K562 (cell line): Measurements from ENCODE around the gene GLI1. TPM values are rescaled to one million over a fixed set of nuclear protein-coding genes. Genes with fewer than 3 reads are reported as not detected.

ENCODE experiments used
- ATAC-seq: fragments of 200-7000 bp; cut with Tn5 transposase; 3 replicates; pipeline ENCODE4 v1.9.1; 2020; ENCODE audit warnings: moderate library complexity
- BruUV-seq: library from RNA; stranded (reverse); fragments of 400-500 nt; replicated peaks from 2 replicates; lab custom pipeline; 2021; lab: Mats Ljungman, UMichigan
- CTCF ChIA-PET: fragments of 300-600 bp; formaldehyde crosslinking; extraction: SDS; loops from one replicate; lab custom pipeline; 2021; ENCODE audit warnings: low intra/inter-chr PET ratio; lab: Yijun Ruan, JAX
- POLR2A ChIA-PET: fragments of 300-600, 350-650 bp; sonication (Branson Sonifier 250); formaldehyde crosslinking; extraction: SDS; loops from one replicate; lab custom pipeline; 2021; ENCODE audit warnings: antibody characterized with exemption, inconsistent platforms; lab: Yijun Ruan, JAX
- DNase-seq, 4 experiments: peaks; one replicate each; pipeline versions ENCODE4 v3.0.0 to v3.0.0-alpha.2; 2011 to 2018; ENCODE audit warnings: low spot score in 3 of 4, mixed read lengths in 3 of 4; ENCODE audit errors: extremely low read depth in 1 of 4
- FAIRE-seq: peaks from 2 replicates; lab custom pipeline; 2011; peaks lifted over from hg19 to GRCh38; lab: Jason Lieb, UNC
- H2AFZ ChIP-seq: 2 replicates; pipeline ENCODE4 v1.6.0; 2011; ENCODE audit warnings: low read depth, low read length, control low read depth, inconsistent platforms
- H3K27ac ChIP-seq: fragments of 200-600 bp; 3 replicates; pipeline ENCODE4 v1.8.0; 2011; ENCODE audit warnings: low read depth, mild to moderate bottlenecking, control low read depth, inconsistent platforms, low read length, moderate library complexity, mixed read lengths; ENCODE audit errors: extremely low read depth
- H3K27me3 ChIP-seq, 2 experiments: fragments of 300-600 bp in 1 of 2; 2 replicates in 1 of 2; 3 replicates in 1 of 2; pipeline versions ENCODE4 v1.6.0 to v1.8.0; 2011; ENCODE audit warnings: inconsistent platforms in 2 of 2, low read length in 2 of 2, mild to moderate bottlenecking in 1 of 2, mixed read lengths in 1 of 2, moderate library complexity in 1 of 2; ENCODE audit not compliant: control insufficient read depth in 2 of 2, insufficient read depth in 2 of 2
- H3K36me3 ChIP-seq: fragments of 300-600 bp; 3 replicates; pipeline ENCODE4 v1.8.0; 2011; ENCODE audit warnings: mild to moderate bottlenecking, low read length, inconsistent platforms; ENCODE audit not compliant: control insufficient read depth, insufficient read depth
- H3K4me1 ChIP-seq, 2 experiments: fragments of 200-600 bp in 1 of 2; replicated peaks in 1 of 2; 2 replicates in 1 of 2; 3 replicates in 1 of 2; pipeline versions ENCODE4 v1.5.1 to v1.8.0; 2011; ENCODE audit warnings: inconsistent platforms in 2 of 2, low read length in 2 of 2, mild to moderate bottlenecking in 1 of 2, mixed read lengths in 1 of 2, moderate library complexity in 1 of 2; ENCODE audit not compliant: control insufficient read depth in 2 of 2, insufficient read depth in 2 of 2
- H3K4me2 ChIP-seq: 2 replicates; pipeline ENCODE4 v1.6.1; 2011; ENCODE audit warnings: low read length, control low read depth, inconsistent platforms, mixed read lengths; ENCODE audit not compliant: insufficient read depth
- H3K4me3 ChIP-seq: fragments of 200-600 bp; sonication (generic), shearing (Covaris generic); 2 replicates; pipeline ENCODE4 v1.5.1; 2016; ENCODE audit warnings: control low read depth, inconsistent platforms
- H3K79me2 ChIP-seq: fragments of 200-600 bp; 3 replicates; pipeline ENCODE4 v1.8.0; 2011; ENCODE audit warnings: low read length, inconsistent platforms; ENCODE audit not compliant: control insufficient read depth, insufficient read depth
- H3K9ac ChIP-seq, 2 experiments: 2 replicates each; pipeline versions ENCODE4 v1.6.0 to v1.6.1; 2011; ENCODE audit warnings: low read depth in 2 of 2, low read length in 2 of 2, control low read depth in 1 of 2, inconsistent platforms in 1 of 2, mild to moderate bottlenecking in 1 of 2, mixed read lengths in 1 of 2; ENCODE audit not compliant: insufficient read depth in 1 of 2
- H3K9me1 ChIP-seq: one replicate; pipeline ENCODE4 v1.6.0; 2011; ENCODE audit warnings: inconsistent platforms, mild to moderate bottlenecking, low read length, moderate library complexity; ENCODE audit not compliant: control insufficient read depth, insufficient read depth
- H3K9me3 ChIP-seq: replicated peaks from 2 replicates; pipeline ENCODE4 v1.5.1; 2011; ENCODE audit warnings: low read depth, low read length, inconsistent platforms; ENCODE audit not compliant: control insufficient read depth, insufficient read depth
- H4K20me1 ChIP-seq: replicated peaks from 2 replicates; pipeline ENCODE4 v1.6.1; 2011; ENCODE audit warnings: low read length, inconsistent platforms, mixed read lengths; ENCODE audit not compliant: control insufficient read depth, insufficient read depth
- CBFB ChIP-seq: sonication (generic); formaldehyde crosslinking; IDR thresholded peaks from 2 replicates; pipeline ENCODE4 v1.4.0; 2020; ENCODE audit warnings: mild to moderate bottlenecking, missing genetic modification reagents
- CBX8 ChIP-seq: fragments of 200-600 bp; sonication (generic); IDR thresholded peaks from 2 replicates; pipeline ENCODE4 v1.6.1; 2012; ENCODE audit warnings: borderline replicate concordance, mixed run types, low read depth, mild to moderate bottlenecking, moderate library complexity, mixed read lengths, low read length, control low read depth, inconsistent platforms; ENCODE audit not compliant: poor library complexity, severe bottlenecking; ENCODE audit errors: extremely low read depth
- PHTF2 ChIP-seq: fragments of 250-450 bp; sonication (Bioruptor Pico); IDR thresholded peaks from 2 replicates; pipeline ENCODE4 v1.5.0; 2021; ENCODE audit warnings: mild to moderate bottlenecking
- SRSF9 ChIP-seq: fragments of 200-400 bp; formaldehyde crosslinking; IDR thresholded peaks from 2 replicates; pipeline ENCODE4 v1.6.1; 2017; ENCODE audit warnings: low read depth, low read length, borderline replicate concordance
- ZBED1 ChIP-seq: IDR thresholded peaks from 2 replicates; pipeline ENCODE4 v1.6.1; 2014
- ZNF23 ChIP-seq: fragments of 250-450 bp; sonication (Bioruptor Pico); IDR thresholded peaks from 2 replicates; pipeline ENCODE4 v1.4.0; 2020; ENCODE audit warnings: mild to moderate bottlenecking
- ZNF644 ChIP-seq: fragments of 200-800 bp; sonication (Bioruptor generic); IDR thresholded peaks from 2 replicates; pipeline ENCODE4 v1.6.1; 2016; ENCODE audit warnings: low read depth, missing genetic modification characterization, missing compliant biosample characterization
- WGBS: fragments of 100-300 bp; shearing (Covaris generic); methylation state at CpG from one replicate; pipeline ENCODE4 v1.1.6; 2016; ENCODE audit warnings: low coverage, mixed read lengths; ENCODE audit not compliant: insufficient coverage; ENCODE audit errors: missing lambda C conversion rate; 5-methylcytosine and 5-hydroxymethylcytosine counted together
- in situ Hi-C: fragments of 300-500 bp; cut with MboI; formaldehyde crosslinking; loops from 4 replicates; pipeline ENCODE4 v1.15.0; 2018; ENCODE audit warnings: inconsistent platforms, mixed read lengths
- intact Hi-C: fragments of 100-400 bp; cut with micrococcal nuclease; formaldehyde crosslinking; loops from 2 replicates; pipeline ENCODE4 v1.14.2; 2022
- polyA plus RNA-seq, 8 experiments: library from polyadenylated mRNA; depleted of rRNA in 4 of 8; stranded (reverse) in 5 of 8; unstranded in 3 of 8; fragments of >200 nt; fragmentation: Nextera tagmentation in 2 of 8; fragmentation: Illumina TruSeq in 1 of 8; extraction: Ambion mirVana in 2 of 8; extraction: Trizol in 1 of 8; gene quantifications; 2 replicates each; pipeline versions ENCODE4 v1.2.1 to v1.2.3, GENCODE V29; 2011 to 2014; ENCODE audit warnings: inconsistent platforms in 1 of 8, missing spikeins in 1 of 8
- total RNA-seq, 7 experiments: library from RNA; depleted of rRNA in 6 of 7; stranded (reverse); fragments of >200 nt in 6 of 7; fragmentation: Illumina TruSeq in 2 of 7; extraction: Trizol in 2 of 7; gene quantifications; 2 replicates each; pipeline versions ENCODE4 v1.2.1 to v1.2.3, GENCODE V29; 2011 to 2021; ENCODE audit warnings: low replicate concordance in 1 of 7
- TF ChIP-seq, protein P1 (sequence below): sonication (generic); formaldehyde crosslinking; IDR thresholded peaks from 2 replicates; pipeline ENCODE4 v1.8.1; 2023; ENCODE audit warnings: mild to moderate bottlenecking, missing genetic modification reagents

GLI1 gene
- total and polyA plus RNA-seq, 9 of the 15 experiments (the other 6 are each of a cell fraction or from before 2014, with no cell fraction given): 0.24 to 3.7 (median 0.61) TPM

DNA sequence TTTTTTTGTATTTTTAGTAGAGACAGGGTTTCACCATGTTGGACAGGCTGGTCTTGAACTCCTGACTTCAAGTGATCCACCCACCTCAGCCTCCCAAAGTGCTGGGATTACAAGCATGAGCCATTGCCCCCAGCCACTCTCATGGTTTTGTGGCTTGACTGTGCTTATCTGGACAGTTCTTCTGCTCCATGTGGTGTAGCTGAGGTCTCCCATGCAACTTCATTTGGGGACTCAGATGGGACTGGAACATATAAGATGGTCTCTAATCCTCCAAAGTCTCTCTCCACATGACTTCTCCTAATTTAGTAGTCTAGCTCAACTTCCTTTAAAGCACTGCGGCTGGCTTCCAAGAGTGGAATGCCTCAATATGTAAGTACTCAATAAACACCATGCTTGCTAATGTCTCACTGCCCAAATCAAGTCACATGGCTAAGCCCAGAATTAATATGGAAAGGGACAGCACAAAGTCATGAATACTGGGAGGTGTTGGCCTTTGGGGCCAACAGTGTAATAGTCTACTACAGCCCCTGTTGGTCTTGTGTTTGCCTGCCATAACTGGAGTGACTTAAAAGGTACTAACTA lies 17.6 kb upstream of the GLI1 start:
- WGBS: 82% methylated on average over 1 of the region's 1 CpG
- in situ Hi-C loops: no loop called here
- Histone ChIP-seq H3K4me2 (no peak overlapping the region), H3K79me2 (no peaks in the 10 kb centered on the region), H3K9me3 (0 out of 2 replicates have a peak, but pooled peaks cover 3% of the 10 kb centered on the region), H3K27ac (no peak overlapping the region), H4K20me1 (no peaks in the 10 kb centered on the region), H3K4me1 (peaks cover 0 to 4% of the 10 kb centered on the region in 2 experiments; a peak in 1 of 5 replicates), H3K4me3 (no peak overlapping the region), H2AFZ (no peak overlapping the region), H3K9ac (no peak overlapping the region), H3K9me1 (no peaks in the 10 kb centered on the region), H3K36me3 (no peaks in the 10 kb centered on the region), H3K27me3 (no peaks in the 10 kb centered on the region)
- intact Hi-C loops: no loop called here
- FAIRE-seq (no peak), ATAC-seq (no peak), DNase-seq (no peak)
- TF ChIP-seq, protein P1, sequence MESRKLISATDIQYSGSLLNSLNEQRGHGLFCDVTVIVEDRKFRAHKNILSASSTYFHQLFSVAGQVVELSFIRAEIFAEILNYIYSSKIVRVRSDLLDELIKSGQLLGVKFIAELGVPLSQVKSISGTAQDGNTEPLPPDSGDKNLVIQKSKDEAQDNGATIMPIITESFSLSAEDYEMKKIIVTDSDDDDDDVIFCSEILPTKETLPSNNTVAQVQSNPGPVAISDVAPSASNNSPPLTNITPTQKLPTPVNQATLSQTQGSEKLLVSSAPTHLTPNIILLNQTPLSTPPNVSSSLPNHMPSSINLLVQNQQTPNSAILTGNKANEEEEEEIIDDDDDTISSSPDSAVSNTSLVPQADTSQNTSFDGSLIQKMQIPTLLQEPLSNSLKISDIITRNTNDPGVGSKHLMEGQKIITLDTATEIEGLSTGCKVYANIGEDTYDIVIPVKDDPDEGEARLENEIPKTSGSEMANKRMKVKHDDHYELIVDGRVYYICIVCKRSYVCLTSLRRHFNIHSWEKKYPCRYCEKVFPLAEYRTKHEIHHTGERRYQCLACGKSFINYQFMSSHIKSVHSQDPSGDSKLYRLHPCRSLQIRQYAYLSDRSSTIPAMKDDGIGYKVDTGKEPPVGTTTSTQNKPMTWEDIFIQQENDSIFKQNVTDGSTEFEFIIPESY: no peak
- no peak for TF ChIP-seq ZNF644 (tag)
- no peak for TF ChIP-seq CBFB
- no peak for TF ChIP-seq PHTF2 (CRISPR knock-in tag)
- TF ChIP-seq CBX8: no peak
- TF ChIP-seq ZNF23 (CRISPR knock-in tag): no peak
- TF ChIP-seq ZBED1: no peak
- no peak for TF ChIP-seq SRSF9
- CTCF ChIA-PET: no interaction called here
- BruUV-seq: no TSS peak
- POLR2A ChIA-PET: interaction anchor here (0.7 to 1.8 kb wide), 4 partner anchors 9 to 208 kb away, joined by 3 to 5 read pairs (median 4); partner anchors contain the start of gene INHBE
